Sigmoid colon (tissue), 7 donors: Measurements from ENCODE around the gene NAGS. TPM values are rescaled to one million over a fixed set of nuclear protein-coding genes. Genes with fewer than 3 reads are reported as not detected.

Source experiments
- DNase-seq: peaks from one replicate; pipeline ENCODE4 v3.0.0-alpha.2; 2019
- H3K27ac ChIP-seq, 4 donors: fragments of 200-600 bp; sonication (generic); one replicate each; pipeline ENCODE4 v1.5.1; 2016 to 2019; ENCODE audit warnings: mild to moderate bottlenecking in 1 of 4
- H3K27me3 ChIP-seq, 3 donors: fragments of 200-600 bp; sonication (generic); one replicate each; pipeline ENCODE4 v1.5.1; 2019; ENCODE audit warnings: mild to moderate bottlenecking in 1 of 3
- H3K36me3 ChIP-seq, 4 donors: fragments of 200-600 bp; sonication (generic); one replicate each; pipeline ENCODE4 v1.5.1; 2016 to 2019
- H3K4me1 ChIP-seq, 4 donors: fragments of 200-600 bp; sonication (generic); one replicate each; pipeline ENCODE4 v1.5.1; 2017 to 2019
- H3K4me3 ChIP-seq, 4 donors: fragments of 200-600 bp; sonication (generic); one replicate each; pipeline ENCODE4 v1.5.1; 2017 to 2019; ENCODE audit warnings: mild to moderate bottlenecking in 2 of 4, moderate library complexity in 1 of 4
- H3K9me3 ChIP-seq, 4 donors: fragments of 200-600 bp in 3 of 4; sonication (generic) in 3 of 4; one replicate each; pipeline versions ENCODE4 v1.5.1 to v1.6.1; 2013 to 2019
- CTCF ChIP-seq, 4 experiments: fragments of 450-650 bp in 3 of 4; fragments of 200-600 bp in 1 of 4; IDR thresholded peaks; one replicate each; pipeline ENCODE4 v1.5.1; 2016 to 2019; ENCODE audit warnings: antibody characterized with exemption in 4 of 4, mild to moderate bottlenecking in 3 of 4, moderate library complexity in 2 of 4
- EP300 ChIP-seq, 4 donors: sonication (generic); formaldehyde crosslinking; IDR thresholded peaks; one replicate each; pipeline ENCODE4 v1.6.1; 2017; ENCODE audit warnings: antibody characterized with exemption in 4 of 4
- POLR2A ChIP-seq, 2 donors: fragments of 450-650 bp; IDR thresholded peaks; one replicate each; pipeline ENCODE4 v1.6.1; 2016; ENCODE audit warnings: antibody characterized with exemption in 2 of 2, mild to moderate bottlenecking in 2 of 2, moderate library complexity in 2 of 2
- POLR2AphosphoS5 ChIP-seq, 4 donors: sonication (generic); formaldehyde crosslinking; IDR thresholded peaks; one replicate each; pipeline ENCODE4 v1.6.1; 2017; ENCODE audit warnings: antibody characterized with exemption in 4 of 4
- WGBS, 2 donors: extraction: QIAGEN DNeasy Blood & Tissue Kit; methylation state at CpG; one replicate each; pipeline ENCODE4 v1.1.7; 2013; 5-methylcytosine and 5-hydroxymethylcytosine counted together
- intact Hi-C: fragments of 100-400 bp; cut with DNase I; formaldehyde crosslinking; loops from one replicate; pipeline ENCODE4 v1.15.1; 2023
- polyA plus RNA-seq, 3 donors: library from polyadenylated mRNA; stranded (reverse); fragments of 200-250 nt; gene quantifications; one replicate each; pipeline ENCODE4 v1.2.3, GENCODE V29; 2013
- total RNA-seq, 4 donors: library from RNA; depleted of rRNA; stranded (reverse); fragments of >200 nt; gene quantifications; one replicate each; pipeline ENCODE4 v1.1.0, GENCODE V29; 2016
- donor health status: healthy with polysubstance abuse.
- donor health status: Bipolar disorder and iron deficiency.
- donor health status: healthy.

The NAGS gene
- total and polyA plus RNA-seq, 7 donors, result 0.54 to 13.2 (median 1.4) TPM

GRCh38 chr17:43979011-43979410 is 25.4 kb upstream of the NAGS start:
- intact Hi-C loops, result no loop called here
- TF ChIP-seq POLR2A (IDR thresholded peaks at IDR 0.05), result no peak
- no peak for TF ChIP-seq POLR2AphosphoS5 (IDR thresholded peaks at IDR 0.05)
- TF ChIP-seq EP300 (IDR thresholded peaks at IDR 0.05), result no peak
- no peak for TF ChIP-seq CTCF (IDR thresholded peaks at IDR 0.05)
- H3K27me3 ChIP-seq, result peaks cover 19 to 57% (median 22%) of the 10 kb centered on the region in 3 donors
- H3K9me3 ChIP-seq, result no peaks in the 10 kb centered on the region
- no peak for DNase-seq
- H3K36me3 ChIP-seq, result no peaks in the 10 kb centered on the region
- no peak overlapping the region for H3K27ac ChIP-seq
- peaks cover 0 to 9% (median 7%) of the 10 kb centered on the region in 4 donors for H3K4me1 ChIP-seq
- H3K4me3 ChIP-seq, result no peak overlapping the region
- 78 to 82% methylated on average over 7 of the region's 7 CpGs for WGBS, 2 donors

- H3K36me3 ChIP-seq, result no peaks in the 10 kb centered on the region
- intact Hi-C loops, result no loop called here
- WGBS, 2 donors, result 46 to 68% methylated on average over 4 of the region's 4 CpGs
- no peak overlapping the region for H3K4me3 ChIP-seq
- peaks cover 19 to 57% (median 28%) of the 10 kb centered on the region in 3 donors for H3K27me3 ChIP-seq
- no peak for DNase-seq
- no peak overlapping the region for H3K27ac ChIP-seq
- H3K9me3 ChIP-seq, result no peaks in the 10 kb centered on the region
- TF ChIP-seq POLR2AphosphoS5 (IDR thresholded peaks at IDR 0.05), result no peak
- no peak for TF ChIP-seq POLR2A (IDR thresholded peaks at IDR 0.05)
- TF ChIP-seq CTCF (IDR thresholded peaks at IDR 0.05), result no peak
- TF ChIP-seq EP300 (IDR thresholded peaks at IDR 0.05), result no peak
- H3K4me1 ChIP-seq, result peaks cover 0 to 12% (median 9%) of the 10 kb centered on the region in 4 donors
These were observed 24.8 kb upstream of the NAGS start for GRCh38 chr17:43979671-43980070.

GRCh38 chr17:43982171-43982570 is 22.3 kb upstream of the NAGS start:
- peaks cover 19 to 72% (median 28%) of the 10 kb centered on the region in 3 donors for H3K27me3 ChIP-seq

GRCh38 chr17:43983196-43983514 is 21.3 kb upstream of the NAGS start:
- Histone ChIP-seq H3K27me3 (peaks cover 19 to 76% (median 33%) of the 10 kb centered on the region in 3 donors), H3K4me3 (no peak overlapping the region), H3K27ac (no peak overlapping the region), H3K36me3 (no peaks in the 10 kb centered on the region), H3K9me3 (no peaks in the 10 kb centered on the region), H3K4me1 (peaks cover 0 to 12% (median 9%) of the 10 kb centered on the region in 4 donors)
- DNase-seq, result no peak
- 7 to 17% methylated on average over 5 of the region's 5 CpGs for WGBS, 2 donors
- intact Hi-C loops, result no loop called here
- TF ChIP-seq POLR2A (IDR thresholded peaks at IDR 0.05), result no peak

More at GRCh38 chr17:43982171-43982570, 22.3 kb upstream of the NAGS start:
- H3K36me3 ChIP-seq, result no peaks in the 10 kb centered on the region
- no peak for DNase-seq
- intact Hi-C loops, result no loop called here
- 77 to 90% methylated on average over 2 of the region's 2 CpGs for WGBS, 2 donors
- no peak overlapping the region for H3K27ac ChIP-seq
- no peaks in the 10 kb centered on the region for H3K9me3 ChIP-seq
- no peak overlapping the region for H3K4me3 ChIP-seq
- no peak for TF ChIP-seq POLR2A (IDR thresholded peaks at IDR 0.05)
- peaks cover 0 to 12% (median 9%) of the 10 kb centered on the region in 4 donors for H3K4me1 ChIP-seq

GRCh38 chr17:43983515-43984411 is 20.7 kb upstream of the NAGS start:
- peak overlapping the region in 3 of 4 donors; percentile 23 to 47 (median 44) for H3K4me3 ChIP-seq

More at GRCh38 chr17:43983515-43984411, 20.7 kb upstream of the NAGS start:
- H3K27ac ChIP-seq, result no peak overlapping the region
- intact Hi-C loops, result no loop called here
- peaks cover 19 to 76% (median 33%) of the 10 kb centered on the region in 3 donors for H3K27me3 ChIP-seq
- H3K4me1 ChIP-seq, result peaks cover 0 to 12% (median 9%) of the 10 kb centered on the region in 4 donors
- WGBS, 2 donors, result 1 to 4% methylated on average over 78 of the region's 78 CpGs
- no peak for TF ChIP-seq CTCF (IDR thresholded peaks at IDR 0.05)
- TF ChIP-seq EP300 (IDR thresholded peaks at IDR 0.05), result no peak
- DNase-seq, result peak; percentile 68
- no peaks in the 10 kb centered on the region for H3K36me3 ChIP-seq
- no peaks in the 10 kb centered on the region for H3K9me3 ChIP-seq
